ENCODE data around the gene TTR. TPM values are rescaled to one million over a fixed set of nuclear protein-coding genes. Genes with fewer than 3 reads are reported as not detected.
A peak's percentile ranks its signal among the peaks of the same experiment; 100 is the strongest.

The TTR gene
- total and polyA plus RNA-seq, 2 of the 13 experiments (the other 11 are each of a cell fraction or from before 2014, with no cell fraction given): 91.3 to 496 TPM

DNA sequence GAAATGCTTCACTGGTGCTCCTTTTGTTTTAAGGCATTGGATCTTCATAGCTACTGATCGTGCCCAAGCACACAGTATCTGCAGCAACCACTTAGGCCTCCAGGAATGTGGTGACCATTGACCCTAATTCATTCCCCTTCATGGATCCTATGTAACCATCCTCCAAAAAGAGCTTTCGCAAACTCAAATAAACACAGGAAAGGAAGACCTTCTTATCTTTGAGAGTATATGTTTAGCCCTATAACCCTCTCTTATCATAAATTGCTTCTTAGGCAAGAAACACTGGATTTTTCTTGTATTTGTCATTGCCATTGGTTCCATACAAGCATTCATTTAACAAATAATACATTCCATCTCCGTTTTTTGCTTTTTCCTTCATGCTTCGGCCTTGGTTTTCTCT lies 4.1 kb upstream of the TTR start:
- no peaks in the 10 kb centered on the region for H3K27me3 ChIP-seq (ENCODE audit: control insufficient read depth in 1 of 2, insufficient read depth in 2 of 2, low read length in 2 of 2)
- POLR2A ChIA-PET: interaction anchor here (1.0 to 2.4 kb wide), 9 partner anchors 9 to 356 kb away, joined by 3 to 15 read pairs (median 5); partner anchors contain the start of gene TRAPPC8
- DNase-seq (ENCODE audit: low spot score) (peak; percentile 90), ATAC-seq (peak; percentile 80), FAIRE-seq (peak; percentile 94)
- in situ Hi-C loops (cut with HindIII; ENCODE audit: extremely low pct_ligation_motif_present, low pct_unique_long_range_greater_than_20kb) (no loop called here), intact Hi-C loops (cut with micrococcal nuclease; ENCODE audit: unreplicated experiment) (loop anchor here (10.0 kb wide), 1 partner anchor 507 kb away; the partner anchor contains the start of gene RNF138)
- no TSS peak for BruUV-seq (replicated peaks)
- CTCF ChIA-PET (ENCODE audit: low intra/inter-chr PET ratio, low total read pairs): no interaction called here
- peaks cover 3% of the 10 kb centered on the region for H3K79me2 ChIP-seq (ENCODE audit: insufficient read depth, low read length)
- WGBS (ENCODE audit: low lambda C conversion rate): under 1% methylated on average over 4 of the region's 4 CpGs
- H3K9ac ChIP-seq (ENCODE audit: insufficient read depth, low read depth, low read length): peak overlapping the region; percentile 40; the same call in 1 of the 2 replicates
- H3K9me3 ChIP-seq (ENCODE audit: low read length): no peaks in the 10 kb centered on the region
- peak overlapping the region; percentile 58 for H2AFZ ChIP-seq (ENCODE audit: low read length)
- H3K36me3 ChIP-seq (replicated peaks in 1 of 2; ENCODE audit: control insufficient read depth in 1 of 2, insufficient read depth in 2 of 2, low read length in 2 of 2): no peaks in the 10 kb centered on the region
- H3K4me2 ChIP-seq (ENCODE audit: low read depth, low read length): peak overlapping the region; percentile 78
- H3K4me1 ChIP-seq (ENCODE audit: insufficient read depth, low read length): peaks cover 92% of the 10 kb centered on the region
- H3K27ac ChIP-seq (ENCODE audit: extremely low read length, insufficient read depth, low read length): peak overlapping the region; percentile 45
- H3K4me3 ChIP-seq (replicated peaks in 1 of 3; ENCODE audit: insufficient read depth in 1 of 3, low read depth in 2 of 3, low read length in 3 of 3): peak overlapping the region in 2 of 3 experiments; percentile 9 to 41; a peak in 1 of 6 replicates
- no peaks in the 10 kb centered on the region for H4K20me1 ChIP-seq (ENCODE audit: insufficient read depth, low read length)
- TF ChIP-seq ZNF337 (CRISPR knock-in tag; IDR thresholded peaks at IDR 0.05; ENCODE audit: borderline replicate concordance, low read depth): no peak
- TF ChIP-seq NFRKB (IDR thresholded peaks at IDR 0.05): no peak
- TF ChIP-seq, protein P1, sequence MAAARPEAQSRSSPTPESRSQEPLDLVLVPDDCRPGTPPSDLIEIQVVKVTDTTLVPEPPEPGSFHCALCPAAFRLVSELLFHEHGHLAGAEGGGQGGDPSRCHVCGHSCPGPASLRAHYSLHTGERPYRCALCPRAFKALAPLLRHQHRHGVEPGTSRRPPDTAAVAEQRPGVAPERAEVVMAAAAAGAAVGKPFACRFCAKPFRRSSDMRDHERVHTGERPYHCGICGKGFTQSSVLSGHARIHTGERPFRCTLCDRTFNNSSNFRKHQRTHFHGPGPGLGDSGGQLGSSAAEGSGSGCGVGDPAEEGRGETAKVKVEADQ (CRISPR knock-in tag; IDR thresholded peaks at IDR 0.05; ENCODE audit: borderline replicate concordance): peak; percentile 37; the same call in 1 of the 2 replicates
- TF ChIP-seq POGZ (CRISPR knock-in tag; IDR thresholded peaks at IDR 0.05): 0 out of 2 replicates have a peak, but pooled peaks have one; percentile 17
- TF ChIP-seq, protein P2, sequence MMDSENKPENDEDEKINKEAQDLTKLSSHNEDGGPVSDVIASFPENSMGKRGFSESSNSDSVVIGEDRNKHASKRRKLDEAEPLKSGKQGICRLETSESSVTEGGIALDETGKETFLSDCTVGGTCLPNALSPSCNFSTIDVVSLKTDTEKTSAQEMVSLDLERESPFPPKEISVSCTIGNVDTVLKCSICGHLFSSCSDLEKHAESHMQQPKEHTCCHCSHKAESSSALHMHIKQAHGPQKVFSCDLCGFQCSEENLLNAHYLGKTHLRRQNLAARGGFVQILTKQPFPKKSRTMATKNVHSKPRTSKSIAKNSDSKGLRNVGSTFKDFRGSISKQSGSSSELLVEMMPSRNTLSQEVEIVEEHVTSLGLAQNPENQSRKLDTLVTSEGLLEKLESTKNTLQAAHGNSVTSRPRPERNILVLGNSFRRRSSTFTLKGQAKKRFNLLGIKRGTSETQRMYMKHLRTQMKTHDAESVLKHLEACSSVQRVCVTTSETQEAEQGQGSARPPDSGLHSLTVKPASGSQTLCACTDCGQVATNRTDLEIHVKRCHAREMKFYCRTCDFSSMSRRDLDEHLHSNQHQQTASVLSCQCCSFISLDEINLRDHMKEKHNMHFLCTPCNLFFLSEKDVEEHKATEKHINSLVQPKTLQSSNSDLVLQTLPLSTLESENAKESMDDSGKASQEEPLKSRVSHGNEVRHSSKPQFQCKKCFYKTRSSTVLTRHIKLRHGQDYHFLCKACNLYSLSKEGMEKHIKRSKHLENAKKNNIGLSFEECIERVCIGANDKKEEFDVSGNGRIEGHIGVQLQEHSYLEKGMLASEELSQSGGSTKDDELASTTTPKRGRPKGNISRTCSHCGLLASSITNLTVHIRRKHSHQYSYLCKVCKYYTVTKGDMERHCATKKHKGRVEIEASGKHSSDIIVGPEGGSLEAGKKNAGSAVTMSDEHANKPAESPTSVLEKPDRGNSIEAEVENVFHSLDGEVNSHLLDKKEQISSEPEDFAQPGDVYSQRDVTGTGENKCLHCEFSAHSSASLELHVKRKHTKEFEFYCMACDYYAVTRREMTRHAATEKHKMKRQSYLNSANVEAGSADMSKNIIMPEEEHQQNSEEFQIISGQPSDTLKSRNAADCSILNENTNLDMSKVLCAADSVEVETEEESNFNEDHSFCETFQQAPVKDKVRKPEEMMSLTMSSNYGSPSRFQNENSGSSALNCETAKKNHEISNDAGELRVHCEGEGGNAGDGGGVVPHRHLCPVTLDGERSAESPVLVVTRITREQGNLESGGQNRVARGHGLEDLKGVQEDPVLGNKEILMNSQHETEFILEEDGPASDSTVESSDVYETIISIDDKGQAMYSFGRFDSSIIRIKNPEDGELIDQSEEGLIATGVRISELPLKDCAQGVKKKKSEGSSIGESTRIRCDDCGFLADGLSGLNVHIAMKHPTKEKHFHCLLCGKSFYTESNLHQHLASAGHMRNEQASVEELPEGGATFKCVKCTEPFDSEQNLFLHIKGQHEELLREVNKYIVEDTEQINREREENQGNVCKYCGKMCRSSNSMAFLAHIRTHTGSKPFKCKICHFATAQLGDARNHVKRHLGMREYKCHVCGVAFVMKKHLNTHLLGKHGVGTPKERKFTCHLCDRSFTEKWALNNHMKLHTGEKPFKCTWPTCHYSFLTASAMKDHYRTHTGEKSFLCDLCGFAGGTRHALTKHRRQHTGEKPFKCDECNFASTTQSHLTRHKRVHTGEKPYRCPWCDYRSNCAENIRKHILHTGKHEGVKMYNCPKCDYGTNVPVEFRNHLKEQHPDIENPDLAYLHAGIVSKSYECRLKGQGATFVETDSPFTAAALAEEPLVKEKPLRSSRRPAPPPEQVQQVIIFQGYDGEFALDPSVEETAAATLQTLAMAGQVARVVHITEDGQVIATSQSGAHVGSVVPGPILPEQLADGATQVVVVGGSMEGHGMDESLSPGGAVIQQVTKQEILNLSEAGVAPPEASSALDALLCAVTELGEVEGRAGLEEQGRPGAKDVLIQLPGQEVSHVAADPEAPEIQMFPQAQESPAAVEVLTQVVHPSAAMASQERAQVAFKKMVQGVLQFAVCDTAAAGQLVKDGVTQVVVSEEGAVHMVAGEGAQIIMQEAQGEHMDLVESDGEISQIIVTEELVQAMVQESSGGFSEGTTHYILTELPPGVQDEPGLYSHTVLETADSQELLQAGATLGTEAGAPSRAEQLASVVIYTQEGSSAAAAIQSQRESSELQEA (CRISPR knock-in tag; IDR thresholded peaks at IDR 0.05; ENCODE audit: not compliant biosample characterization): no peak
- no peak for TF ChIP-seq SPEN (CRISPR knock-in tag; IDR thresholded peaks at IDR 0.05; ENCODE audit: low read depth)
- no peak for TF ChIP-seq JDP2 (CRISPR knock-in tag; IDR thresholded peaks at IDR 0.05; ENCODE audit: borderline replicate concordance)
- peak; percentile 61; the same call in 1 of the 2 replicates for TF ChIP-seq CREM (IDR thresholded peaks at IDR 0.05)
- no peak for TF ChIP-seq CREM (CRISPR knock-in tag; IDR thresholded peaks at IDR 0.05)
- peak; percentile 70 for TF ChIP-seq RARA (CRISPR knock-in tag; IDR thresholded peaks at IDR 0.05)
- TF ChIP-seq RFX1 (IDR thresholded peaks at IDR 0.05): no peak
- TF ChIP-seq HNRNPH1 (optimal IDR thresholded peaks at IDR 0.05; ENCODE audit: low read depth, low read length): no peak
- no peak for TF ChIP-seq ELF4 (CRISPR knock-in tag; IDR thresholded peaks at IDR 0.05; ENCODE audit: borderline replicate concordance)
- TF ChIP-seq TP53 (CRISPR knock-in tag; conservative IDR thresholded peaks at IDR 0.05): no peak
- no peak for TF ChIP-seq TSC22D2 (CRISPR knock-in tag; IDR thresholded peaks at IDR 0.05; ENCODE audit: borderline replicate concordance)
- no peak for TF ChIP-seq SYNCRIP (IDR thresholded peaks at IDR 0.05; ENCODE audit: insufficient read depth, low read depth, low read length)

Measured in HepG2 (cell line).